HepG2 (cell line): ENCODE measurements around the gene VPS11. TPM values are rescaled to one million over a fixed set of nuclear protein-coding genes. Genes with fewer than 3 reads are reported as not detected.

Experiments
- CREM ChIP-seq, 2 experiments: sonication (generic) in 1 of 2; formaldehyde crosslinking in 1 of 2; IDR thresholded peaks; 2 replicates each; pipeline versions ENCODE4 v1.4.0 to v1.6.1; 2016 to 2020; ENCODE audit warnings: antibody characterized with exemption in 1 of 2, mild to moderate bottlenecking in 1 of 2, missing genetic modification reagents in 1 of 2
- CSRNP2 ChIP-seq: sonication (generic); formaldehyde crosslinking; conservative IDR thresholded peaks from 2 replicates; pipeline ENCODE4 v1.8.0; 2022; ENCODE audit warnings: low read depth, missing genetic modification reagents
- ELF3 ChIP-seq: IDR thresholded peaks from 2 replicates; pipeline ENCODE4 v1.6.1; 2016; ENCODE audit warnings: missing genetic modification reagents, missing compliant biosample characterization
- FOXA3 ChIP-seq: IDR thresholded peaks from 2 replicates; pipeline ENCODE4 v1.6.1; 2016; ENCODE audit warnings: missing genetic modification reagents, missing compliant biosample characterization
- HOXA5 ChIP-seq: sonication (generic); formaldehyde crosslinking; IDR thresholded peaks from 2 replicates; pipeline ENCODE4 v1.4.0; 2020; ENCODE audit warnings: missing genetic modification reagents
- JUND ChIP-seq: sonication (generic); formaldehyde crosslinking; IDR thresholded peaks from 2 replicates; pipeline ENCODE4 v1.8.0; 2022; ENCODE audit warnings: mild to moderate bottlenecking, missing genetic modification reagents
- NCOA2 ChIP-seq: sonication (generic); formaldehyde crosslinking; IDR thresholded peaks from 2 replicates; pipeline ENCODE4 v1.8.0; 2022; ENCODE audit warnings: inconsistent platforms
- ZBTB14 ChIP-seq: sonication (generic); formaldehyde crosslinking; IDR thresholded peaks from 2 replicates; pipeline ENCODE4 v1.4.0; 2020; ENCODE audit warnings: missing genetic modification reagents
- ZBTB33 ChIP-seq: sonication (generic); formaldehyde crosslinking; IDR thresholded peaks from 2 replicates; pipeline ENCODE4 v1.4.0; 2020; ENCODE audit warnings: missing genetic modification reagents
- ZNF142 ChIP-seq: sonication (generic); formaldehyde crosslinking; IDR thresholded peaks from 2 replicates; pipeline ENCODE4 v1.4.0; 2020; ENCODE audit warnings: missing genetic modification reagents
- ZNF367 ChIP-seq: sonication (generic); formaldehyde crosslinking; IDR thresholded peaks from 2 replicates; pipeline ENCODE4 v1.4.0; 2020; ENCODE audit warnings: missing genetic modification reagents, borderline replicate concordance
- ZNF572 ChIP-seq: sonication (generic); formaldehyde crosslinking; IDR thresholded peaks from 2 replicates; pipeline ENCODE4 v1.5.1; 2020; ENCODE audit warnings: mild to moderate bottlenecking, missing genetic modification reagents
- ZNF782 ChIP-seq: sonication (generic); formaldehyde crosslinking; IDR thresholded peaks from 2 replicates; pipeline ENCODE4 v1.4.0; 2020; ENCODE audit warnings: missing genetic modification reagents, mild to moderate bottlenecking, borderline replicate concordance
- polyA plus RNA-seq, 8 experiments: library from polyadenylated mRNA; depleted of rRNA in 3 of 8; stranded (reverse) in 7 of 8; unstranded in 1 of 8; fragments of >200 nt; fragmentation: Illumina TruSeq in 4 of 8; extraction: Trizol in 4 of 8; gene quantifications; 2 replicates each; pipeline versions ENCODE4 v1.2.1 to v1.2.3, GENCODE V29; 2011 to 2016; ENCODE audit warnings: low read depth in 4 of 8, missing spikeins in 1 of 8, mixed read lengths in 1 of 8; ENCODE audit not compliant: insufficient read depth in 1 of 8
- total RNA-seq, 5 experiments: library from RNA; depleted of rRNA; stranded (reverse); fragments of >200 nt; fragmentation: Illumina TruSeq; extraction: Trizol; gene quantifications; 2 replicates each; pipeline ENCODE4 v1.2.3, GENCODE V29; 2016; ENCODE audit warnings: low read depth in 1 of 5
- TF ChIP-seq, protein P1 (sequence below): IDR thresholded peaks from 2 replicates; pipeline ENCODE4 v1.6.1; 2018; ENCODE audit warnings: missing genetic modification reagents
- TF ChIP-seq, protein P2 (sequence below): sonication (generic); formaldehyde crosslinking; IDR thresholded peaks from 2 replicates; pipeline ENCODE4 v1.4.0; 2020; ENCODE audit warnings: mild to moderate bottlenecking, missing genetic modification reagents
- TF ChIP-seq, protein P3 (sequence below): sonication (generic); formaldehyde crosslinking; IDR thresholded peaks from 2 replicates; pipeline ENCODE4 v1.4.0; 2020; ENCODE audit warnings: missing genetic modification reagents

VPS11 gene
- total and polyA plus RNA-seq, 2 of the 13 experiments (the other 11 are each of a cell fraction or from before 2014, with no cell fraction given), result 13.7 to 21.6 TPM

- TF ChIP-seq, protein P1, sequence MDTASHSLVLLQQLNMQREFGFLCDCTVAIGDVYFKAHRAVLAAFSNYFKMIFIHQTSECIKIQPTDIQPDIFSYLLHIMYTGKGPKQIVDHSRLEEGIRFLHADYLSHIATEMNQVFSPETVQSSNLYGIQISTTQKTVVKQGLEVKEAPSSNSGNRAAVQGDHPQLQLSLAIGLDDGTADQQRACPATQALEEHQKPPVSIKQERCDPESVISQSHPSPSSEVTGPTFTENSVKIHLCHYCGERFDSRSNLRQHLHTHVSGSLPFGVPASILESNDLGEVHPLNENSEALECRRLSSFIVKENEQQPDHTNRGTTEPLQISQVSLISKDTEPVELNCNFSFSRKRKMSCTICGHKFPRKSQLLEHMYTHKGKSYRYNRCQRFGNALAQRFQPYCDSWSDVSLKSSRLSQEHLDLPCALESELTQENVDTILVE (CRISPR knock-in tag), result no peak
- TF ChIP-seq, protein P2, sequence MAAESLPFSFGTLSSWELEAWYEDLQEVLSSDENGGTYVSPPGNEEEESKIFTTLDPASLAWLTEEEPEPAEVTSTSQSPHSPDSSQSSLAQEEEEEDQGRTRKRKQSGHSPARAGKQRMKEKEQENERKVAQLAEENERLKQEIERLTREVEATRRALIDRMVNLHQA, result no peak
- TF ChIP-seq CSRNP2 (CRISPR knock-in tag), result no peak
- peak; percentile 55 for TF ChIP-seq ELF3 (CRISPR knock-in tag)
- TF ChIP-seq FOXA3 (CRISPR knock-in tag), result no peak
- TF ChIP-seq ZBTB33 (CRISPR knock-in tag), result no peak
- TF ChIP-seq CREM (IDR thresholded peaks at IDR 0.05), result peak; percentile 50; the same call in 1 of the 2 replicates
- TF ChIP-seq CREM (CRISPR knock-in tag; IDR thresholded peaks at IDR 0.05), result no peak
- TF ChIP-seq ZNF367, result no peak
- no peak for TF ChIP-seq HOXA5
- no peak for TF ChIP-seq ZBTB14
- TF ChIP-seq NCOA2 (CRISPR knock-in tag), result peak; percentile 50; the same call in 1 of the 2 replicates
- TF ChIP-seq ZNF572 (CRISPR knock-in tag), result no peak
- no peak for TF ChIP-seq ZNF782 (CRISPR knock-in tag)
- TF ChIP-seq ZNF142 (CRISPR knock-in tag), result no peak
- no peak for TF ChIP-seq JUND (CRISPR knock-in tag)
- TF ChIP-seq, protein P3, sequence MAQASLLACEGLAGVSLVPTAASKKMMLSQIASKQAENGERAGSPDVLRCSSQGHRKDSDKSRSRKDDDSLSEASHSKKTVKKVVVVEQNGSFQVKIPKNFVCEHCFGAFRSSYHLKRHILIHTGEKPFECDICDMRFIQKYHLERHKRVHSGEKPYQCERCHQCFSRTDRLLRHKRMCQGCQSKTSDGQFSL (CRISPR knock-in tag), result 0 out of 2 replicates have a peak, but pooled peaks have one; percentile 29
Observed at GRCh38 chr11:119029340-119030028, 38.1 kb upstream of the VPS11 start (continued).
